GM12878 (cell line): ENCODE measurements around the gene ZNF423. TPM values are rescaled to one million over a fixed set of nuclear protein-coding genes. Genes with fewer than 3 reads are reported as not detected.

Experiments used
- ATAC-seq: fragments of 200-7000 bp; cut with Tn5 transposase; 3 replicates; pipeline ENCODE4 v1.9.1; 2020; ENCODE audit warnings: mild to moderate bottlenecking, moderate library complexity
- BruUV-seq: library from RNA; stranded (reverse); fragments of 400-500 nt; replicated peaks from 2 replicates; lab custom pipeline; 2021; lab: Mats Ljungman, UMichigan
- CTCF ChIA-PET: fragments of 300-600 bp; sonication (Branson Sonifier 250); formaldehyde crosslinking; extraction: SDS; loops from one replicate; lab custom pipeline; 2021; ENCODE audit warnings: inconsistent platforms; lab: Yijun Ruan, JAX
- POLR2A ChIA-PET: fragments of 350-600 bp; formaldehyde crosslinking; extraction: SDS; loops from one replicate; lab custom pipeline; 2021; ENCODE audit warnings: inconsistent platforms; lab: Charles Lee
- RAD21 ChIA-PET: fragments of 300-600 bp; sonication (Branson Sonifier 250); formaldehyde crosslinking; loops from one replicate; lab custom pipeline; 2023; ENCODE audit warnings: antibody characterized with exemption; ENCODE audit not compliant: unreplicated experiment; lab: Charles Lee
- SMC1A ChIA-PET: fragments of 300-600 bp; sonication (Branson Sonifier 250); formaldehyde crosslinking; loops from one replicate; lab custom pipeline; 2023; ENCODE audit not compliant: unreplicated experiment, uncharacterized antibody; lab: Charles Lee
- DNase-seq: peaks from one replicate; pipeline ENCODE4 v3.0.0-alpha.2; 2011; ENCODE audit warnings: low read depth, low spot score
- FAIRE-seq: peaks from 3 replicates; lab custom pipeline; 2011; peaks lifted over from hg19 to GRCh38; lab: Jason Lieb, UNC
- H2AFZ ChIP-seq: 2 replicates; pipeline ENCODE4 v1.6.0; 2011; ENCODE audit warnings: low read depth, low read length, control low read depth; ENCODE audit not compliant: control insufficient read depth
- H3K27ac ChIP-seq: 2 replicates; pipeline ENCODE4 v1.5.1; 2011; ENCODE audit warnings: control low read depth; ENCODE audit not compliant: control insufficient read depth, insufficient read depth
- H3K27me3 ChIP-seq, 2 experiments: replicated peaks in 1 of 2; 2 replicates each; pipeline versions ENCODE4 v1.6.0 to v1.6.1; 2011; ENCODE audit warnings: low read length in 1 of 2; ENCODE audit not compliant: control insufficient read depth in 2 of 2, insufficient read depth in 2 of 2
- H3K36me3 ChIP-seq, 2 experiments: 2 replicates each; pipeline ENCODE4 v1.5.1; 2011; ENCODE audit warnings: low read length in 1 of 2; ENCODE audit not compliant: control insufficient read depth in 2 of 2, insufficient read depth in 2 of 2
- H3K4me1 ChIP-seq: 2 replicates; pipeline ENCODE4 v1.6.1; 2011; ENCODE audit warnings: mild to moderate bottlenecking, low read length, moderate library complexity, mixed read lengths; ENCODE audit not compliant: control insufficient read depth, insufficient read depth
- H3K4me2 ChIP-seq: 2 replicates; pipeline ENCODE4 v1.6.0; 2011; ENCODE audit warnings: control low read depth; ENCODE audit not compliant: control insufficient read depth, insufficient read depth
- H3K4me3 ChIP-seq: fragments of 200-600 bp; sonication (generic); 2 replicates; pipeline ENCODE4 v1.5.1; 2016
- H3K79me2 ChIP-seq: 2 replicates; pipeline ENCODE4 v1.6.0; 2011; ENCODE audit warnings: low read length; ENCODE audit not compliant: control insufficient read depth, insufficient read depth
- H3K9ac ChIP-seq: 2 replicates; pipeline ENCODE4 v1.8.0; 2011; ENCODE audit warnings: low read length, control low read depth, mixed read lengths; ENCODE audit not compliant: control insufficient read depth, insufficient read depth
- H3K9me3 ChIP-seq: replicated peaks from 3 replicates; pipeline ENCODE4 v1.5.1; 2011; ENCODE audit warnings: mild to moderate bottlenecking, low read length; ENCODE audit not compliant: control insufficient read depth, insufficient read depth
- H4K20me1 ChIP-seq: 2 replicates; pipeline ENCODE4 v1.6.0; 2011; ENCODE audit not compliant: control insufficient read depth, insufficient read depth
- ASH2L ChIP-seq: fragments of 300-600, 200-600 bp; sonication (generic); IDR thresholded peaks from 2 replicates; pipeline ENCODE4 v1.6.1; 2017; ENCODE audit warnings: low read depth, mild to moderate bottlenecking, borderline replicate concordance
- CHD4 ChIP-seq: fragments of 200-600 bp; sonication (generic); IDR thresholded peaks from 2 replicates; pipeline ENCODE4 v1.6.1; 2016; ENCODE audit warnings: mild to moderate bottlenecking
- CREB1 ChIP-seq: IDR thresholded peaks from 2 replicates; pipeline ENCODE4 v1.6.1; 2012; ENCODE audit warnings: low read depth, mild to moderate bottlenecking, inconsistent platforms
- MEF2B ChIP-seq: fragments of 450-650 bp; IDR thresholded peaks from 2 replicates; pipeline ENCODE4 v1.6.1; 2018; ENCODE audit warnings: mild to moderate bottlenecking, moderate library complexity; ENCODE audit not compliant: partially characterized antibody, poor library complexity, severe bottlenecking
- NBN ChIP-seq: fragments of 450-650 bp; IDR thresholded peaks from 2 replicates; pipeline ENCODE4 v1.6.1; 2016
- PAX5 ChIP-seq: IDR thresholded peaks from 2 replicates; pipeline ENCODE4 v1.6.1; 2011; ENCODE audit warnings: low read depth, low read length, borderline replicate concordance
- RELA ChIP-seq: fragments of 450-650 bp; IDR thresholded peaks from 2 replicates; pipeline ENCODE4 v1.8.0; 2014; ENCODE audit warnings: borderline replicate concordance; ENCODE audit not compliant: partially characterized antibody
- SMARCA5 ChIP-seq: fragments of 450-650 bp; IDR thresholded peaks from 2 replicates; pipeline ENCODE4 v1.6.1; 2017; ENCODE audit warnings: mild to moderate bottlenecking
- YY1 ChIP-seq: IDR thresholded peaks from 2 replicates; pipeline ENCODE4 v1.6.1; 2011; ENCODE audit warnings: low read depth, mild to moderate bottlenecking, low read length
- ZNF384 ChIP-seq: IDR thresholded peaks from 2 replicates; pipeline ENCODE4 v1.6.1; 2012; ENCODE audit warnings: low read depth, mild to moderate bottlenecking, low read length, improper control_type of control experiment, borderline replicate concordance
- WGBS: methylation state at CpG from one replicate; pipeline ENCODE4 v1.1.6; 2016; ENCODE audit warnings: low lambda C conversion rate; ENCODE audit not compliant: insufficient replicate concordance, insufficient coverage; ENCODE audit errors: missing lambda C conversion rate; 5-methylcytosine and 5-hydroxymethylcytosine counted together
- in situ Hi-C: fragments of 300-500 bp; cut with MboI; formaldehyde crosslinking; loops from 9 replicates; pipeline ENCODE4 v1.14.3; 2018; ENCODE audit warnings: mixed read lengths
- intact Hi-C: fragments of 100-400 bp; cut with micrococcal nuclease; formaldehyde crosslinking; loops from one replicate; pipeline ENCODE4 v1.14.2; 2022; ENCODE audit not compliant: unreplicated experiment
- polyA plus RNA-seq, 11 experiments: library from polyadenylated mRNA; depleted of rRNA in 4 of 11; unstranded in 6 of 11; stranded (reverse) in 5 of 11; fragments of >200 nt; fragmentation: Nextera tagmentation in 4 of 11; fragmentation: Illumina TruSeq in 1 of 11; extraction: Ambion mirVana in 4 of 11; extraction: Trizol in 1 of 11; gene quantifications; 1 replicate in 1 of 11; 2 replicates in 10 of 11; pipeline versions ENCODE4 v1.2.1 to v1.2.3, GENCODE V29; 2011 to 2016; ENCODE audit warnings: inconsistent platforms in 2 of 11, missing spikeins in 2 of 11, low read depth in 1 of 11
- total RNA-seq, 4 experiments: library from RNA; depleted of rRNA in 3 of 4; stranded (reverse); fragments of >200 nt in 3 of 4; fragmentation: Illumina TruSeq in 1 of 4; extraction: Trizol in 1 of 4; gene quantifications; 2 replicates each; pipeline versions ENCODE4 v1.2.1 to v1.2.3, GENCODE V29; 2013 to 2021
- TF ChIP-seq, protein P1 (sequence below): fragments of 450-650 bp; IDR thresholded peaks from 2 replicates; pipeline ENCODE4 v1.6.1; 2017; ENCODE audit warnings: mild to moderate bottlenecking
- TF ChIP-seq, protein P2 (sequence below): fragments of 450-650 bp; formaldehyde crosslinking; IDR thresholded peaks from 2 replicates; pipeline ENCODE4 v1.5.0; 2022; ENCODE audit warnings: mild to moderate bottlenecking, missing genetic modification characterization
- TF ChIP-seq, protein P3 (sequence below): fragments of 450-650 bp; IDR thresholded peaks from 2 replicates; pipeline ENCODE4 v1.6.1; 2018; ENCODE audit warnings: mild to moderate bottlenecking, low read depth, moderate library complexity; ENCODE audit not compliant: partially characterized antibody

ZNF423 gene
- total and polyA plus RNA-seq, 10 of the 15 experiments (the other 5 are each of a cell fraction or from before 2014, with no cell fraction given), result 0.03 to 0.64 (median 0.10) TPM

DNA sequence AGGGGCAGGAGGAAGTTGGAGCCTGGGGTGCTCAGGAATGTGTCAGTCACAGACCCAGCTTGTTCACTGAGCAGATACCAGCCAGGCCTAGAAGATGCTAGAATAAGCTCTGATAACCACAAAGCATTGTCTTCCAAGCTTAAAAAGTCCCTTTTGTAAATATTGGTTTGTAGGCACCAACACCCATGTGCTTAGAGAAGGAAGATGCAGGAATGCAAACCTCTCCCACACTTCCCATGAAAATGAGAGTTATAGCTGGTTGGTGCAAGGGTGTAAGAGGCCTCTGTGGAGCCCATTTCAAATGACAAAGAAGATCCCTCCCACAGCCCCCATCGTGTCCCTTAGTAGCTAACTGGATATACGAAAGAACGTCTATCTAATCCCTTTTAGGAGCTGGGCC lies 272.0 kb downstream of the ZNF423 start:
- ATAC-seq, result no peak
- TF ChIP-seq YY1 (no peak), CREB1 (no peak), NBN (no peak), ASH2L (no peak), MEF2B (no peak), RELA (no peak), ZNF384 (no peak), PAX5 (no peak), CHD4 (no peak), SMARCA5 (no peak)
- TF ChIP-seq, protein P1, sequence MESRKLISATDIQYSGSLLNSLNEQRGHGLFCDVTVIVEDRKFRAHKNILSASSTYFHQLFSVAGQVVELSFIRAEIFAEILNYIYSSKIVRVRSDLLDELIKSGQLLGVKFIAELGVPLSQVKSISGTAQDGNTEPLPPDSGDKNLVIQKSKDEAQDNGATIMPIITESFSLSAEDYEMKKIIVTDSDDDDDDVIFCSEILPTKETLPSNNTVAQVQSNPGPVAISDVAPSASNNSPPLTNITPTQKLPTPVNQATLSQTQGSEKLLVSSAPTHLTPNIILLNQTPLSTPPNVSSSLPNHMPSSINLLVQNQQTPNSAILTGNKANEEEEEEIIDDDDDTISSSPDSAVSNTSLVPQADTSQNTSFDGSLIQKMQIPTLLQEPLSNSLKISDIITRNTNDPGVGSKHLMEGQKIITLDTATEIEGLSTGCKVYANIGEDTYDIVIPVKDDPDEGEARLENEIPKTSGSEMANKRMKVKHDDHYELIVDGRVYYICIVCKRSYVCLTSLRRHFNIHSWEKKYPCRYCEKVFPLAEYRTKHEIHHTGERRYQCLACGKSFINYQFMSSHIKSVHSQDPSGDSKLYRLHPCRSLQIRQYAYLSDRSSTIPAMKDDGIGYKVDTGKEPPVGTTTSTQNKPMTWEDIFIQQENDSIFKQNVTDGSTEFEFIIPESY, result no peak
- TF ChIP-seq, protein P2, sequence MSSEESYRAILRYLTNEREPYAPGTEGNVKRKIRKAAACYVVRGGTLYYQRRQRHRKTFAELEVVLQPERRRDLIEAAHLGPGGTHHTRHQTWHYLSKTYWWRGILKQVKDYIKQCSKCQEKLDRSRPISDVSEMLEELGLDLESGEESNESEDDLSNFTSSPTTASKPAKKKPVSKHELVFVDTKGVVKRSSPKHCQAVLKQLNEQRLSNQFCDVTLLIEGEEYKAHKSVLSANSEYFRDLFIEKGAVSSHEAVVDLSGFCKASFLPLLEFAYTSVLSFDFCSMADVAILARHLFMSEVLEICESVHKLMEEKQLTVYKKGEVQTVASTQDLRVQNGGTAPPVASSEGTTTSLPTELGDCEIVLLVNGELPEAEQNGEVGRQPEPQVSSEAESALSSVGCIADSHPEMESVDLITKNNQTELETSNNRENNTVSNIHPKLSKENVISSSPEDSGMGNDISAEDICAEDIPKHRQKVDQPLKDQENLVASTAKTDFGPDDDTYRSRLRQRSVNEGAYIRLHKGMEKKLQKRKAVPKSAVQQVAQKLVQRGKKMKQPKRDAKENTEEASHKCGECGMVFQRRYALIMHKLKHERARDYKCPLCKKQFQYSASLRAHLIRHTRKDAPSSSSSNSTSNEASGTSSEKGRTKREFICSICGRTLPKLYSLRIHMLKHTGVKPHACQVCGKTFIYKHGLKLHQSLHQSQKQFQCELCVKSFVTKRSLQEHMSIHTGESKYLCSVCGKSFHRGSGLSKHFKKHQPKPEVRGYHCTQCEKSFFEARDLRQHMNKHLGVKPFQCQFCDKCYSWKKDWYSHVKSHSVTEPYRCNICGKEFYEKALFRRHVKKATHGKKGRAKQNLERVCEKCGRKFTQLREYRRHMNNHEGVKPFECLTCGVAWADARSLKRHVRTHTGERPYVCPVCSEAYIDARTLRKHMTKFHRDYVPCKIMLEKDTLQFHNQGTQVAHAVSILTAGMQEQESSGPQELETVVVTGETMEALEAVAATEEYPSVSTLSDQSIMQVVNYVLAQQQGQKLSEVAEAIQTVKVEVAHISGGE (CRISPR knock-in tag), result no peak
- TF ChIP-seq, protein P3, sequence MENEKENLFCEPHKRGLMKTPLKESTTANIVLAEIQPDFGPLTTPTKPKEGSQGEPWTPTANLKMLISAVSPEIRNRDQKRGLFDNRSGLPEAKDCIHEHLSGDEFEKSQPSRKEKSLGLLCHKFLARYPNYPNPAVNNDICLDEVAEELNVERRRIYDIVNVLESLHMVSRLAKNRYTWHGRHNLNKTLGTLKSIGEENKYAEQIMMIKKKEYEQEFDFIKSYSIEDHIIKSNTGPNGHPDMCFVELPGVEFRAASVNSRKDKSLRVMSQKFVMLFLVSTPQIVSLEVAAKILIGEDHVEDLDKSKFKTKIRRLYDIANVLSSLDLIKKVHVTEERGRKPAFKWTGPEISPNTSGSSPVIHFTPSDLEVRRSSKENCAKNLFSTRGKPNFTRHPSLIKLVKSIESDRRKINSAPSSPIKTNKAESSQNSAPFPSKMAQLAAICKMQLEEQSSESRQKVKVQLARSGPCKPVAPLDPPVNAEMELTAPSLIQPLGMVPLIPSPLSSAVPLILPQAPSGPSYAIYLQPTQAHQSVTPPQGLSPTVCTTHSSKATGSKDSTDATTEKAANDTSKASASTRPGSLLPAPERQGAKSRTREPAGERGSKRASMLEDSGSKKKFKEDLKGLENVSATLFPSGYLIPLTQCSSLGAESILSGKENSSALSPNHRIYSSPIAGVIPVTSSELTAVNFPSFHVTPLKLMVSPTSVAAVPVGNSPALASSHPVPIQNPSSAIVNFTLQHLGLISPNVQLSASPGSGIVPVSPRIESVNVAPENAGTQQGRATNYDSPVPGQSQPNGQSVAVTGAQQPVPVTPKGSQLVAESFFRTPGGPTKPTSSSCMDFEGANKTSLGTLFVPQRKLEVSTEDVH, result no peak
- intact Hi-C loops (no loop called here), in situ Hi-C loops (loop anchor here (5.0 kb wide), 1 partner anchor 92 kb away; no protein-coding TSS in a partner anchor)
- WGBS, result 11% methylated on average over 3 of the region's 3 CpGs
- Histone ChIP-seq H3K36me3 (no peaks in the 10 kb centered on the region), H4K20me1 (no peaks in the 10 kb centered on the region), H3K27ac (no peak overlapping the region), H3K9me3 (no peaks in the 10 kb centered on the region), H3K4me2 (no peak overlapping the region), H3K9ac (no peak overlapping the region), H3K4me1 (no peaks in the 10 kb centered on the region), H2AFZ (no peak overlapping the region), H3K79me2 (no peaks in the 10 kb centered on the region), H3K27me3 (no peaks in the 10 kb centered on the region; a peak in 1 of 4 replicates), H3K4me3 (no peak overlapping the region)
- FAIRE-seq, result no peak
- CTCF ChIA-PET, result interaction anchor here (0.7 to 2.0 kb wide), 2 partner anchors 9 kb away, joined by 3 to 9 read pairs; no protein-coding TSS in a partner anchor
- RAD21 ChIA-PET, result no interaction called here
- SMC1A ChIA-PET, result interaction anchor here (1.4 kb wide), 1 partner anchor 19 kb away, joined by 4 read pairs; no protein-coding TSS in a partner anchor
- POLR2A ChIA-PET, result no interaction called here
- BruUV-seq, result no TSS peak
- DNase-seq, result no peak
